Measurements from ENCODE around the gene C7.

C7 gene

DNA sequence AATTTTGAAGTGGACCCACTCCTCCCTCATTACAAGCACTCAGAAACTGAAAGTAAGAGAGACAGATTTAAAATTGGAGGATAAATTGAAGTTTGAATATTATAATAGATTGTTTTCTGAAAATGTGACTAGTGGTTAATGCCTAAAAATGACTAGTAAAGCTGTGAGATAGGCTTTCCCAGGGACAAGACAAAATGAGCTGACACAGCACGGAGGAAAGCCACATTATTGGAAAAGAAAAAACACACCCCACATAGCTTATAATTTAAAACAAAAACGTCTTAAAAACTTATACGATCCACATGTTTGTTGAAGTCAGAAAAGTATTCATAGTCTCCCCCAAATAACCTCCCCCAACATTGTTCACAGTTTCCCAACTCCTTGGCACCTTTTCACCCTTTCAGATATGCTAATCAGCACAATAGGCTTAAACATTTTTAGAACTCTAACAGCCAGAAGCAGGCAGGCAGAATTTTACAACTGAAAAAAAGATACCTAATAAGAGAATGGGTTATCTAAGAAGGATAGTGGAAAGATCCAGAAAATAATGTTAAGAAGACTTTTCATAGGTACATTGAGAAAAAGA, 6.1 kb downstream of the C7 start:
- Histone ChIP-seq H2BK5ac (ENCODE audit: low read depth, low read length, poor library complexity, severe bottlenecking) (no peak overlapping the region), H3K9ac (ENCODE audit: low read length) (peak overlapping the region; percentile 58), H3K79me1 (replicated peaks; ENCODE audit: low read length, poor library complexity, severe bottlenecking) (no peaks in the 10 kb centered on the region), H3K14ac (ENCODE audit: low read length in 2 of 2) (no peak overlapping the region), H3K23ac (ENCODE audit: low read length in 2 of 2) (no peak overlapping the region), H2BK120ac (ENCODE audit: low read depth, low read length) (no peak overlapping the region), H4K8ac (ENCODE audit: low read length) (no peak overlapping the region), H3K18ac (ENCODE audit: low read depth in 1 of 2, low read length in 2 of 2) (no peak overlapping the region), H3K9me3 (ENCODE audit: control insufficient read depth, low read length) (peaks cover 5% of the 10 kb centered on the region), H2BK12ac (ENCODE audit: low read length in 2 of 2) (no peak overlapping the region), H3K27me3 (ENCODE audit: control insufficient read depth in 1 of 2, insufficient read depth in 1 of 2, low read length in 2 of 2) (no peaks in the 10 kb centered on the region), H3K4me2 (ENCODE audit: low read length, poor library complexity, severe bottlenecking) (no peak overlapping the region), H2AFZ (ENCODE audit: low read depth, low read length) (no peak overlapping the region), H3K4me3 (ENCODE audit: insufficient read depth in 1 of 2, low read depth in 1 of 2, low read length in 2 of 2) (peak overlapping the region in 1 of 2 experiments; percentile 63), H3K36me3 (ENCODE audit: control insufficient read depth in 1 of 2, insufficient read depth in 2 of 2, low read depth in 1 of 2, low read length in 2 of 2) (no peaks in the 10 kb centered on the region), H2BK15ac (ENCODE audit: low read depth, poor library complexity, severe bottlenecking) (no peak overlapping the region), H2AK5ac (ENCODE audit: low read length, severe bottlenecking) (no peak overlapping the region), H4K91ac (ENCODE audit: low read length) (no peak overlapping the region), H3K27ac (ENCODE audit: low read length, poor library complexity, severe bottlenecking) (no peak overlapping the region), H3K4me1 (ENCODE audit: control insufficient read depth, insufficient read depth, low read depth, low read length) (no peaks in the 10 kb centered on the region), H3K4ac (ENCODE audit: low read depth in 1 of 2, low read length in 2 of 2) (no peak overlapping the region)
- WGBS = 50% methylated on average over 3 of the region's 3 CpGs
- DNase-seq = no peak

DNA sequence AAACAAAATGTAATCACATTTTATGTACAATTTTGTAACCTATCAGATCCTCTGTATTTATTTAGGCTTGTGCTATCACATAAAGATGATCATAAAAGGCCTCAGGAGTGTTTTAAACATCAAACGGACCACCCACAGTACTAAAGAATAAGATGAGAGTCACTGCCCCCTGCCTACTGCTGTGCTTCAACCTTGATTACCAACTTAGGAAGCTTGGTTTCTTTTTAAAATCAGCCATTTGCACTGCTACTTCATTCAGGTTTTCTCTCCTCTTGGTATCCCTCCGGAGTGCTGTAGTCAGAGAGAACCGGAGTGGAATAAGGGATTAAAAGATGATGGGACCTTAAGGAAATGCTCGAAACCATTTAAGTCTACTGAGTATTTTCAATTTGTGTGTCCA, 6.9 kb downstream of the C7 start:
- Histone ChIP-seq H2BK15ac (ENCODE audit: low read depth, poor library complexity, severe bottlenecking) (no peak overlapping the region), H3K27ac (ENCODE audit: low read length, poor library complexity, severe bottlenecking) (no peak overlapping the region), H3K9me3 (ENCODE audit: control insufficient read depth, low read length) (peaks cover 6% of the 10 kb centered on the region), H4K8ac (ENCODE audit: low read length) (no peak overlapping the region), H3K4me2 (ENCODE audit: low read length, poor library complexity, severe bottlenecking) (no peak overlapping the region), H2AFZ (ENCODE audit: low read depth, low read length) (no peak overlapping the region), H2BK120ac (ENCODE audit: low read depth, low read length) (no peak overlapping the region), H2BK5ac (ENCODE audit: low read depth, low read length, poor library complexity, severe bottlenecking) (no peak overlapping the region), H2AK5ac (ENCODE audit: low read length, severe bottlenecking) (no peak overlapping the region), H3K23ac (ENCODE audit: low read length in 2 of 2) (no peak overlapping the region), H3K4me3 (ENCODE audit: insufficient read depth in 1 of 2, low read depth in 1 of 2, low read length in 2 of 2) (no peak overlapping the region), H3K27me3 (ENCODE audit: control insufficient read depth in 1 of 2, insufficient read depth in 1 of 2, low read length in 2 of 2) (no peaks in the 10 kb centered on the region), H4K91ac (ENCODE audit: low read length) (no peak overlapping the region), H3K14ac (ENCODE audit: low read length in 2 of 2) (no peak overlapping the region), H3K4me1 (ENCODE audit: control insufficient read depth, insufficient read depth, low read depth, low read length) (no peaks in the 10 kb centered on the region), H3K36me3 (ENCODE audit: control insufficient read depth in 1 of 2, insufficient read depth in 2 of 2, low read depth in 1 of 2, low read length in 2 of 2) (no peaks in the 10 kb centered on the region), H3K79me1 (replicated peaks; ENCODE audit: low read length, poor library complexity, severe bottlenecking) (no peaks in the 10 kb centered on the region), H2BK12ac (ENCODE audit: low read length in 2 of 2) (no peak overlapping the region), H3K18ac (ENCODE audit: low read depth in 1 of 2, low read length in 2 of 2) (no peak overlapping the region), H3K9ac (ENCODE audit: low read length) (no peak overlapping the region), H3K4ac (ENCODE audit: low read depth in 1 of 2, low read length in 2 of 2) (no peak overlapping the region)
- 58% methylated on average over 3 of the region's 4 CpGs for WGBS
- DNase-seq = no peak

DNA sequence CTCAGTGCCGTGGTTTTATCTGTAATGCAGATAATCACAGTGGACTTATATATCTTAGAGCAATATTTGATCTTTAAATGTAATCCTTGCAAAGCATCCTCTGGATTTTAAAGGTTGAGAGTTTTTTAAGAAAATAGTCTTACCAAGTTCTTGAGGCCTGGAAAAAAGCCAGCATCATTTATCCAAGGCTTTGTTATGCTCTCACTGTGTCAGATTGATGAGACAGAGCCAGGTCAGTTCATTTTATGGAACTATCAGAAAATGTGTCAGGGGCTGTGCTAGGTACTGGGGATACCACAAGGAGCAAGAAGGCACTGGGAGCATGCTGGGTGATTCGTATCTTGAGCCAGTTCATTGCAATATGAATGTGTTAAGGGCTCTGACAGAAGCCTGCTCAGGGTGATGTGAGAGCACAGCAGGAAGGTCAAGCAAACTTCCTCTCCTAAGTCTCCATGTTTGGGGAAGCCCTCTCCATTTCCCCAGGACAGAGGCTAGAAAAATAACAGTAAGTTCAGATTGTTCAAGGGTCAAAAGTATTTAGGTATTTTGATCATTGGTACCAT, 19.7 kb downstream of the C7 start:
- H2BK15ac ChIP-seq (ENCODE audit: low read depth, poor library complexity, severe bottlenecking) = no peak overlapping the region
- no peak overlapping the region for H3K18ac ChIP-seq (ENCODE audit: low read depth in 1 of 2, low read length in 2 of 2)
- H2AFZ ChIP-seq (ENCODE audit: low read depth, low read length) = no peak overlapping the region
- H3K9ac ChIP-seq (ENCODE audit: low read length) = no peak overlapping the region
- H3K23ac ChIP-seq (ENCODE audit: low read length in 2 of 2) = no peak overlapping the region
- H3K27me3 ChIP-seq (ENCODE audit: control insufficient read depth in 1 of 2, insufficient read depth in 1 of 2, low read length in 2 of 2) = no peaks in the 10 kb centered on the region
- no peak overlapping the region for H3K4me2 ChIP-seq (ENCODE audit: low read length, poor library complexity, severe bottlenecking)
- no peaks in the 10 kb centered on the region for H3K36me3 ChIP-seq (ENCODE audit: control insufficient read depth in 1 of 2, insufficient read depth in 2 of 2, low read depth in 1 of 2, low read length in 2 of 2)
- H3K9me3 ChIP-seq (ENCODE audit: control insufficient read depth, low read length) = peaks cover 25% of the 10 kb centered on the region
- H4K8ac ChIP-seq (ENCODE audit: low read length) = no peak overlapping the region
- H3K4ac ChIP-seq (ENCODE audit: low read depth in 1 of 2, low read length in 2 of 2) = no peak overlapping the region
- no peak overlapping the region for H3K27ac ChIP-seq (ENCODE audit: low read length, poor library complexity, severe bottlenecking)
- no peak for DNase-seq
- no peak overlapping the region for H2AK5ac ChIP-seq (ENCODE audit: low read length, severe bottlenecking)
- H3K14ac ChIP-seq (ENCODE audit: low read length in 2 of 2) = no peak overlapping the region
- no peaks in the 10 kb centered on the region for H3K79me1 ChIP-seq (replicated peaks; ENCODE audit: low read length, poor library complexity, severe bottlenecking)
- no peak overlapping the region for H2BK12ac ChIP-seq (ENCODE audit: low read length in 2 of 2)
- H2BK5ac ChIP-seq (ENCODE audit: low read depth, low read length, poor library complexity, severe bottlenecking) = no peak overlapping the region
- no peak overlapping the region for H2BK120ac ChIP-seq (ENCODE audit: low read depth, low read length)
- no peak overlapping the region for H3K4me3 ChIP-seq (ENCODE audit: insufficient read depth in 1 of 2, low read depth in 1 of 2, low read length in 2 of 2)
- H3K4me1 ChIP-seq (ENCODE audit: control insufficient read depth, insufficient read depth, low read depth, low read length) = no peaks in the 10 kb centered on the region
- H4K91ac ChIP-seq (ENCODE audit: low read length) = no peak overlapping the region
- WGBS = 33% methylated on average over 1 of the region's 2 CpGs

DNA sequence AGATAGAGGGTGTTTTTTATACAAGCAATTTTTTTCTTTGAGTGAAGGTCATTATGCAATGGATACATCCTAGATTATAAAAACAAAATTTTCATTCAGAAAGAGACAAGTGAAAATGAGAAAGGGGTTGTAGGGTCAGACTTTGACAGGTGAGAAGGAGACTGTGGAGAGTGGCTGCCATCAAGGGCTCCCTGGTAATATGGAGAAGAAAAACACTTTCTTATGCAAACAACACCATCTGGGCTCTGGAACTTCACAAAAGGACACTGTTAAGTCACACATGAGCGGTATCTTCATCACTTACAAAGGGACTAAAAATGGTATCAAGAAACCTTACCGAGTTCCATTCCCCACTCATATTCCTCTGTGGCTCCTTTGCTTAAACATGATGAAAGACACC, 23.5 kb downstream of the C7 start:
- Histone ChIP-seq H2BK120ac (ENCODE audit: low read depth, low read length) (no peak overlapping the region), H3K4ac (ENCODE audit: low read depth in 1 of 2, low read length in 2 of 2) (no peak overlapping the region), H3K4me2 (ENCODE audit: low read length, poor library complexity, severe bottlenecking) (no peak overlapping the region), H3K27me3 (ENCODE audit: control insufficient read depth in 1 of 2, insufficient read depth in 1 of 2, low read length in 2 of 2) (no peaks in the 10 kb centered on the region), H2BK12ac (ENCODE audit: low read length in 2 of 2) (no peak overlapping the region), H2AFZ (ENCODE audit: low read depth, low read length) (no peak overlapping the region), H3K18ac (ENCODE audit: low read depth in 1 of 2, low read length in 2 of 2) (no peak overlapping the region), H3K9ac (ENCODE audit: low read length) (no peak overlapping the region), H3K27ac (ENCODE audit: low read length, poor library complexity, severe bottlenecking) (no peak overlapping the region), H4K91ac (ENCODE audit: low read length) (no peak overlapping the region), H2BK15ac (ENCODE audit: low read depth, poor library complexity, severe bottlenecking) (no peak overlapping the region), H3K4me3 (ENCODE audit: insufficient read depth in 1 of 2, low read depth in 1 of 2, low read length in 2 of 2) (no peak overlapping the region), H3K79me1 (replicated peaks; ENCODE audit: low read length, poor library complexity, severe bottlenecking) (no peaks in the 10 kb centered on the region), H3K23ac (ENCODE audit: low read length in 2 of 2) (no peak overlapping the region), H3K36me3 (ENCODE audit: control insufficient read depth in 1 of 2, insufficient read depth in 2 of 2, low read depth in 1 of 2, low read length in 2 of 2) (no peaks in the 10 kb centered on the region), H4K8ac (ENCODE audit: low read length) (no peak overlapping the region), H3K14ac (ENCODE audit: low read length in 2 of 2) (no peak overlapping the region), H3K9me3 (ENCODE audit: control insufficient read depth, low read length) (no peaks in the 10 kb centered on the region), H3K4me1 (ENCODE audit: control insufficient read depth, insufficient read depth, low read depth, low read length) (no peaks in the 10 kb centered on the region), H2AK5ac (ENCODE audit: low read length, severe bottlenecking) (no peak overlapping the region), H2BK5ac (ENCODE audit: low read depth, low read length, poor library complexity, severe bottlenecking) (no peak overlapping the region)
- DNase-seq = no peak
- WGBS = 70% methylated on average over 2 of the region's 2 CpGs
